ENCODE data around the gene ALKBH5.
"Not testable (repeated sequence)": the region's sequence is repeated elsewhere in the genome, so short reads cannot be mapped to it uniquely, and the experiment has no call there.

Gene ALKBH5

DNA sequence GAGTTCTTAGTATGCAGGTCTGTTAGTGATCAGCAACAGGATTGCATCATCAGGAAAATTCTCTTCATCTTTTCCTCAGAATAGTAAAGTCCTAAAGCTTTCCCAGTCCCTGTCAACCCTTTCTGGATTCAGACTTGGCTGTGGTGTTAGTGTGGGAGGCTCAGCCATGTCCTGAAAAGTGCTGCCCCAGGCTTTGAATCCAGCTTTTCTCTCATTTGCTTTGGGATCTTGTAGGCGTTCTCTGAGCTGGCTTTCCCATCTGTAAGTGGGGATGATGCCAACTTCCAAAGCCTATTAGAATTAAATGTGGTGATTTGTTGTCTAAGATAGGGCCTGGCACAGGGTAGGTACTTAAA lies 3.0 kb downstream of the ALKBH5 start:
- no peak for DNase-seq

DNA sequence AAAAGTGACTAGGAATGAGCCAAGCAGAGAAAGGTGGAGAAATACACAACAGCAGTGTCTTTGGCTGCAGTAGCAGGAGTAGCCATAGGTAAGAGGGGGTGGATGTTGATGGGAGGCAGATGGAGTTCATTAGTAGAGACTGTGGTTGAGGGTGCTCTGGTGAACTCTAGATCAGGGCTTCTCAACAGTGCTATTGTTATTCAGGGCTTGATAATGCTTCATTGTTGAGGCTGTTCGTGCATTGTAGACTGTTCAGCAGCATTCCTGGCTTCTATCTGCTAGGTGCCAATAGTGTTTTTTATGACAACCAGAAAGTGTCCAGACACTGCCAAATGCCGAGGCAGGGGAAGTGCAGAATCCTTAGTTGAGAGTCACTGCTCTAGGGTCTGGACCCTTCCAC lies 3.6 kb downstream of the ALKBH5 start:
- no peak for DNase-seq

DNA sequence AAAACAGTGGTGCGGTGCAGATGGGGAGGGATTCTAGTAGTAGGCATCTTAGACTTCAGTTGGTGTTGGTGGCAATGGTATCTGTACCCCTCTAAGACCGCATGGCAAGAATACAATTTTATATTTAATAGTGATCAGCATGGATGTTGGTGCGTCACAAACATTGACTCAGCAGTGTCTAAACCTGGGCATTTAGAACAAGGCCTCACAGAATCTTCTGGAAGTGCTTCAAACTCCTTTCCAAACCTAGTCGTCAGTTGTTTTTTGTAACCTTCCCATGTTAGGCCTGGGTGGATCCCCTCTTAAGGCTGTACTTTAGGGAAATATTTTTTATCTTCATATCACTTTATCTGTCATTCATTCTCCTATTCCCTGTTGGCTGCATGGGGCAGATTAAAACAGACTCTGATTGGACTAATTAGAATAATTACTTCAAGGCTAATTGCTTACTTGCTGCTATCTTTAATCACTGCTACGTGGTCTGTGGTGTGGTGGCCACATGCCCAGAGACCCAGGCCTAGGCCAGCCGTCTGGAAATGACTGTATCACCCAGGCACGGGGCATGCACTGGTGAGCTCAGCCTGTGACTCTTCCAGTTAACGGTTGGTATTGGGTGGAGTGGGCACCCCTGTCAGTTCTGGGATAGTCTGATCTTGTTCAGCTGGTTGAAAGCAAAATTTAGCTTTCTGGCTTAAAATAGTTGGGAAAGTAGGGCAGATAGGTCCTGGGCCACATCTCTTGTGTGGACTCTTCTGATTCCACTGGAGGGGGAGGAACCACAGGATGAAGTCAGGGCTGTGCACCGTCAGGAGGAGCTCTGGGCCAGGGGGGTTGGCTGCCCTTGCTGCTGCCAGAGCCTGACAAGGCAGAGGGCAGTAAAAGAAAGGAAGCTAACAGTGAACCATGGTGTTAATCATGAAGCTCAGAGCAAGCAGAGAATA lies 4.5 kb downstream of the ALKBH5 start:
- no peak for DNase-seq

DNA sequence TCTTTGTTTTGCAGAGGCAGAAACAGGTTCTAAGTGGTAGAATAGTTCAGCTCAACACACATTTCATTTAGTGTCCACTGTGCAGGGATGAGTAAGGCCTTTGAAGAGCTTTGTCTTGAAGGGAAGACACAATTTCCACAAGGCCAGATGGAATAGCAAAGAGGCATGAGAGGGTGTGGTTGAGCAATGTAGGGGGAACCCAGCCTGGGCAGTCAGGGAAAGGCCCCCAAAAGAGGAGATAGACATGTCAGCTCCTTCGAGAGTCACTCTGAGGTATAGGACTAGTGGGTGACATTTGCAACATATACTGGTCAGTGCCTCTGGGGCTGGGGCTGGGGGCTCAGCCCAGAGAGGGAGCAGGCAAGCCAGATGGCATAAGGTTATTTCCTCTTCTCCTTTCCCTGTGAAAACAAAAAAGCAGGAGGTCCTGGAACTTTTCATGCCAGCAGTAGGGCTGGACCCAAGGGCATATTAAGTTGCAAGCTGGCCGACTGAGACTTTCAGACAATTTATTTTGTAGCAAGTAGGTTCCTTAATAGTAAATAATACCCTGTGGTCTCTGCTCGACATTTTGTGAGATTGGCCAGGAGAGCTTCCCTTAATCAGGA lies 7.1 kb downstream of the ALKBH5 start:
- DNase-seq = no peak

DNA sequence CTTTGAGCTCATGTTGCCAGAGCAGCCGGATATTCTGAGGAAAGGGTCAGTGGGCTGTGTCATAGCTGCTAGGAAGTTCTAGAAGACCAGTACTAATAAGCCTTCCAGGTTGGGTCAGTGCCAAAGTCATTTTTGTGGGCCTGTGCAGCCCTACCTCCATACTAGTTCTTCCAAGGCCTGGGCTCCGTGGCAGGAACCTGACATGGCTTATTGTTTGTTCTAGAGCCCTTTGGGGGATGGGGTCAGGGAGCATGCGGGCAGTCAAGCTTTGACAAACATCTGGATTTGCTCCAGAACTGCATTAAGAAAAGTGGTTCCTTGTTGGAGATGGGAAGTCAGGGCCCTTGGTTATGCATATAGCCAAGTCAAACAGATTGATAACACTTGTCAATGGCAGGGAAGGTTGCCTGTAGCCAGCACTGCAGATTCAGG lies 7.6 kb downstream of the ALKBH5 start:
- no peak for DNase-seq

DNA sequence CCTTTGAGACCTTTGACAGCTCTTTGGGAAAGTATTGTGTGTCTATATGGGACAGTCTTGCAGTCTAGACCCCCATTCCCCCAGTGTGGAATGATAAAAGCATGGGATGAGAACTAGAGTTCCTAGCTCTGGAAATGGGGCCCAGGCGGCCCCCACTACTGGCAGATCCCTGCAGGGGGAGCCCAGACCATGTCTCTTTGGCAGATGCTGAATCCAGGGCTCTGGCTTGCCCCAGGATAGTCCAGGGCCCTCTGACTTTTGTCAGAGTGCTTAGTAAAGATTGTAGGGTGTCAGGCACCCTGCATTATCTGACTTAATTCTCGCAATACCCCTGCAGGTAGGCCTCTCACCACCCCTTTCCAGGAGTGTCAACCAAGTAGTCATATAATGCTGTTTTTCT lies 8.3 kb downstream of the ALKBH5 start:
- no peak for DNase-seq

DNA sequence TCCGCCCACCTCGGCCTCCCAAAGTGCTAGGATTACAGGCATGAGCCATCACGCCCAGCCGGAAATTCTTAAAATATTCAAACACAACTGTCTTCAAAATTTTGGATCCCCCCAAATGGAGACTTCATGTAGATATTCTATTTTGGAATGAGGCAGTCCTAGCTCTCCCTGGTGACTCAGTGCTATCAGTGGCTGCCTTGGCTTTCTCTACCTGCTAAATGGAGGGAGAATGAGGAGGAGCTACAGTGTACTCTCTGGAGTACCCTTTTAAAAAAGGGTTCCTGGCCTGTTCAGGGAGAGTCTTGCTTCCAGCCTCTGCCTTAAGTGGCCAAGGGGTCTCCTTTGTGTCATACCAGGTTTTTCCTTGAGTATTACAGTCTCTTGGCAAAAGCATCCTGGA lies 10.8 kb downstream of the ALKBH5 start:
- DNase-seq = no peak

DNA sequence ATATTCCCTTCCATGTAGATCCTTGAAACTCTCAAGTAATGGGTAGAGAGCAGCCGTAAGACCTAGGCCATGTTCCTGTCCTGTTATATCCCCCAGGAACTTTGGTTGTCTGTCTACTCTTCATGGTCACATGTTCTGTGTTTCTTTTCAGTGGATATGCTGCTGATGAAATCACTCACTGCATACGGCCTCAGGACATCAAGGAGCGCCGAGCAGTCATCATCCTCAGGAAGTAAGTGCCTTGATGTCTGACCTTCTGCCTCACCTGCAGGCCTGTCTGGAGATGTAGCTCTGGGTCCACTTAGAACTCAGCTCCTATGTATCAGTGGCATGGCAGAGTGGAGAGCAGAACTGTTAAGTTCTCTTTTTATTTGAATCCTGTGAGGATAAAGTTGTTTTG lies 11.2 kb downstream of the ALKBH5 start:
- DNase-seq = no peak

DNA sequence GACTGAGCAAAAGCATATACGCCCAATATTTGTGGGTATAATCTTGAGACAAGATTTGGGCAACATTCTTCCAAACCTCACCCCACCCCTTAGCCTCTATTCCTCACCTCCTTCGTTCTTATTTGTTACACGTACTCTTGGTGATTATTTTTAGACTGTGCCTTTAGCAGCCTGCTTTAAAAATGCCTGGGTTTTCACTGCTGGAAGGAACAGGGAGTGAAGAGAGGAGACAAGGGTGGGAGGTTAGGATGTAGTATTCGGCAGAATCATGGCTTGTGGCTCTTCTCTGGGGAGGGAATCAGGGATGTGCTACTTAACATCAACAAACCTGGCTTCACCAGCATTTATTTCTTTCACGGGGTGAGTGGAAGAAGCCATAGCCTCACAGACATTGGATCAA lies 11.6 kb downstream of the ALKBH5 start:
- DNase-seq = no peak

DNA sequence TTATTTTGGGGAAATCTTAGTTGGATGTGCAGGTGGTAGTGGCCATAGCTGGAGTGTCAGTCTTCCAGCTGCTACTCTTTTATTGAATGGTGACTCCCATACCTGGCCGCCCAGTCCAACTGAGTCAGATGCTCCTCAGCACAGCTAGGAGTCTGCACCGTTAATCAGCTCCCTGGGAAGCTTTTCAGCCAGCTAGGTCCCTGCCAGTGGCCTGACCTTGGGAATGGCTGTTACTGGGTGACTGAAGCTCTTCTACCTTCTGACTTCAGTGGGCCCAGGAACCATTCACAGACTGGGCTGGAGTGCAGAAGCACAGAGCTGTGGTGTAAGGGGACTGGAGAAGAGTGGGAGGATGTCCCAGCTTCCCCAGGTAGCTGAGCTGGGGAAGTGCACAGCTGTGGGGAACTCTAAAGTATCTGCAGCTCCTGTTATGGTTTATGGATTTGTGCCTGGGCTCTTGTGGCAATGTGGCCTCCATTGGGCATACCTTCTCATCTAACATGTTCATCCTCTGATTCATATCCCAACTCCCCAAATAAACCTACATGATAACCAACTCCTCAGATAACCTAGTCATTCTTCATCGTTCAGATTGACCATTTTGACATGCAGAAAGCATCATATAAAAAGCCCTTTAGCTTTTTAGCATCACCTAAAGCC lies 14.0 kb downstream of the ALKBH5 start:
- no peak for DNase-seq

DNA sequence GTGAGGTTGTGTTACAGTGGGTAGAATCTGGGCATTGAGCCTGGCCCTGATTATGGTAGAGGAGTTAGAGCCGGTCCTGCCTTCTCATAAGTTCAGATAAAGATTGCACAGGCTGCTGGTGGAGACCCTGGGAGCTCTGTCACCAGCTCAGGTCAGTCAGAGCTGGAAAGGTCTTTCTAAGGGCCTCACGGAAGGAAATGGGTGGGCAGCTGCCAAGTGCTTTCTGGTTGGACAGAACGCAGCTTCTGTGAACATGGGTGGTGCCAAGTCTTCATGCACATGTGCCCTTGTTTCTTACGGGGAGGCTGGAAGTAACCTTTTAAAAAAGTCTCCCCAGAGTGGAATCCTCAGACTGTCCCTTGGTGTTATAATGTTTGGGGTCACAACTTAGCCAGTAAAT lies 14.9 kb downstream of the ALKBH5 start:
- DNase-seq = no peak

DNA sequence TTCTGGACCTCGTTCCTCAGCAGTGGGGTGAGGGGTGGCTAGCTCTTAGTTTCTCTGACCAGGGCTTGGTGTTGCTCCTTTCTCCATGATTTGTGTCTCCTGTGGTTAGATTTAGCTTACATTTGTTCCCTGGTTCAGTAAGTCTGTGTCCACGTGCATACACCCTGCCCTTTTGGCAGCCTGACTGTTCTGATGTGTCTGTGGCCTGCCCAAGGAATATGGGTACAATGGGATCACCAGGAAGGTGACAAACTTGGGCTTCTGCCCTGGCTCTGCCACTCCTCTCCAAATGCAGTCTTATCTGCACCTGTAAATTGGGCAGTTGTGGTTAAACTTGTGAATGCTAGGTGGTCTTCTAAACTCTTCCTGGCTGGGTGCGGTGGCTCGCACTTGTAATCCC lies 17.5 kb downstream of the ALKBH5 start:
- no peak for DNase-seq

DNA sequence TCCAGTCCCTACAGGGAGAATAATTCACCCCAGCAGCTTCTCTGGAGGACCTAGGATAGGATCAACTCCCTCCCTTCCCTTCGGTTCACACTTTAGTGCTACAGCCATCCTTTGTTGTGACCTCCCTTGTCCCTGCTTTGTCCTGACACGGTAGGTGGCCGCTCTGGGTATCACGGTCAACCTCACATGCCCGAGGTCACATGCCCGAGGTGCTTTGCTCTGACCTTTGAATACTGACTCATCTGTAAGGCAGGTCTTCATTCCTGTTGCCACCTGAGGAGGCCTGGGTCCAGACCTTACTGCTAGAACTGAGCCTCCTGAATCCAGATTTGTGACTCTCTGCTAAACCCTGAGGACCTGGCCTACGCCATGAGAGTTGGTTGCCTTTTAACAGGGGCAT lies 19.7 kb downstream of the ALKBH5 start:
- no peak for DNase-seq

DNA sequence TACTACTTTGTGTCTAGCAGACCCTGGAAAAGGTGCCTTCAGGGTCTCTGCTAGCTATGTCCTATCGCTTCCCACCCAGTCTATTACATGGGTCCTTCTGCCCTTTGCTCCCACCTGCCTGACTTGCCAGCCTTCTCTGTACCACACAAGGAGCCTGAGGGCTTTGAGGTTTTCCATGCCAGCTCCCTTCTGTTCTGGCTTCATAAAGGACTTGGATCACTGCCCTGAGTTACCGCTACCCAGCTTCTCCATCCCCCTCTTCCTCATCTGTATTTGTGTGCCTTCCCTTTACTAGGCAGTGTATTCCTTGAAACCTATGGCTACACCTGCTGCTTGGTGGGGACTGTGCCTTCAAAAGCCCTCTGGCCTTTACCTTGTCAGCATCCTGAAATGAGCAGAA lies 22.2 kb downstream of the ALKBH5 start:
- DNase-seq = no peak

DNA sequence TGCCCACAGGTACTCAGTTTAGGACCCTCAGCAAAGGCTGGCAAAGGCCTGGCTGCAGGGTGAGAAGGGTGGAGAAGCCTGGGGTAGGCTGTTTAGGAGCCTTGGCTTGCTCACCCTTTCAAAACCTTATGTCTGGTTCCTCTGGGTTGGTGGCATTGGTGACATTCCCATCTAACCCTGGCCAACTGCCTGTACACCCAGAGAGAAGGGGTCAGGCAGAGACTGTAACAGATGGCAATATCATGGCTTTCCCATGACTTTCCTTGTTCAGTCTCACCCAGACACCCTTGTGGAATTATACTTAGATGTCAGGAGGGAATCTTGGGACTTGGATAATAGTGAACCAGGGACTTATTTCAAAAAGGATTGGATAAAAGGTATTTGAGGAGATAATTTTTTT lies 23.3 kb downstream of the ALKBH5 start:
- no peak for DNase-seq

DNA sequence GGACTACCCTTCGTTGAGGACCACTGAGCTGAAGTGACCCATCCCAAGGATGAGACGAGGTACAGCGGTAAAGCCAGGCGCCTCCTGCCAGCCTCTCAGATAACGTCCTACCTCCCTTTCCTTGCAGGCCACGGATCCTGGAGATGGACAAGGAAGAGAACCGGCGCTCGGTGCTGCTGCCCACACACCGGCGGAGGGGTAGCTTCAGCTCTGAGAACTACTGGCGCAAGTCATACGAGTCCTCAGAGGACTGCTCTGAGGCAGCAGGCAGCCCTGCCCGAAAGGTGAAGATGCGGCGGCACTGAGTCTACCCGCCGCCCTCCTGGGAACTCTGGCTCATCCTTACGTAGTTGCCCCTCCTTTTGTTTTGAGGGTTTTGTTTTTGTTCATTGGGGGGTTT lies 24.5 kb downstream of the ALKBH5 start:
- DNase-seq = no peak

DNA sequence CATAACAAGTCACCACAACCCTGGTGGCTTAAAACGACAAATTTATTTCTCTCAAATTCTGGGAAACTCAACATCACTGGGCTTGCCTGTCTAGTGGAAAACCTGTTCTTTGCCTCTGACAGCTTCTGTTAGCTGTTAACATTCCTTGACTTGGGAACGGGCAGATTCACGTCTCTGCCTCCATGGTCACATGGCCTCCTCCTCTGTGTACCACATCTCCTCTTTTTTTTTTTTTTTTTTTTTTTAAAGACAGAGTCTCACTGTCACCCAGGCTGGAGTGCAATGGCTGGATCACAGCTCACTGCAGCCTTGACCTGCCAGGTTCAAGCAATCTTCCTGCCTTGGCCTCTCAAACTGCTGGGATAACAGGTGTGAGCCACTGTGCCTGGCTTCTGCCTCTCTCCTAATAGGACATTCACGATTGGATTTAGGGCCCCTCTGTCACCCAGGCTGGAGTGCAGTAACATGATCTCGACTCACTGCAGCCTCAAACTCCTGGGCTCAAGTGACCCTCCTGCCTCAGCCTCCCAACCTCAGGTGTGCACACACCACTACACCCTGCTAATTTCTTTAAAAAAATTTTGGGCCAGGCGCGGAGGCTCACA lies 30.1 kb downstream of the ALKBH5 start:
- no peak for DNase-seq

DNA sequence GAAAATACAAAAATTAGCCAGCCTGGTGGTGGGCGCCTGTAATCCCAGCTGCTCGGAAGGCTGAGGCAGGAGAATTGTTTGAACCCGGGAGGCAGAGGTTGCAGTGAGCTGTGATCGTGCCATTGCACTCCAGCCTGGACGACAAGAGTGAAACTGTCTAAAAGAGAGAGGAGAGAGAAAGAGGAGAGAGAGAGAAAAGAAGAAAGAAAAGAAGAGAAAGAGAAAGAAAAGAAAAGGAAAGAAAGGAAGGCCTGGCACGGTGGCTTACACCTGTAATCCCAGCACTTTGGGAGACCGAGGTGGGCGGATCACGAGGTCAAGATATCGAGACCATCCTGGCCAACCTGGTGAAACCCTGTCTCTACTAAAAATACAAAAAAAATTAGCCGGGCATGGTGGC lies 33.3 kb downstream of the ALKBH5 start:
- not testable (repeated sequence) for DNase-seq

DNA sequence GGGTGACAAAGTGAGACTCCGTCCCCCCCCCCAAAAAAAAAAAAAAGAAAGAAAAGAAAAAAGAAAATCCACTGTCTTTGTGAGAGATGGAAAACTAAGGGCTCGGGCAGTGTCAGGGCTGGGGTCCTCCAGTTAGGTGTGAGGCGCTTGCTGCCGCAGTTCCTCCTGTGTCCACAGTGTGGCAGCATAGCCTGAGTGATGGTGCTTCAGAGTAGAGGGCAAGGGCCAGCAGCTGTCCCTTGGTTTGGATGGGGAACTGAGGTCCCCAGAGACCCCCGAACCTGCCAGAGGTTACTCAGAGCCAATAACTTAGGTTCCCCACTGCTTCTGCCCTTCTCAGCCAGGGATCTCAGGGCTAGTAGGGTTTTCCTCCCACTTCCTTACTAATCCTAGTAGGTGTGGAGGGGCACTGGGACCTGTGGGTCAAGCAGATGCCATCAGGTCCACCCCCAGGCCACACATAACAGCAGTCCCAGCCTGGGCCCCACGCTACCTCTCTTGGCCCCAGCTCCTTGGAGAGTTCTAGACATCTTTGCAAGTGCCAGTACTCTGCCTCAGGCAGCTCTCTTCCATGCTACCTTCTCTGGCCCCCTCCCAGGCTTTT lies 33.9 kb downstream of the ALKBH5 start:
- DNase-seq = peak; percentile 74

DNA sequence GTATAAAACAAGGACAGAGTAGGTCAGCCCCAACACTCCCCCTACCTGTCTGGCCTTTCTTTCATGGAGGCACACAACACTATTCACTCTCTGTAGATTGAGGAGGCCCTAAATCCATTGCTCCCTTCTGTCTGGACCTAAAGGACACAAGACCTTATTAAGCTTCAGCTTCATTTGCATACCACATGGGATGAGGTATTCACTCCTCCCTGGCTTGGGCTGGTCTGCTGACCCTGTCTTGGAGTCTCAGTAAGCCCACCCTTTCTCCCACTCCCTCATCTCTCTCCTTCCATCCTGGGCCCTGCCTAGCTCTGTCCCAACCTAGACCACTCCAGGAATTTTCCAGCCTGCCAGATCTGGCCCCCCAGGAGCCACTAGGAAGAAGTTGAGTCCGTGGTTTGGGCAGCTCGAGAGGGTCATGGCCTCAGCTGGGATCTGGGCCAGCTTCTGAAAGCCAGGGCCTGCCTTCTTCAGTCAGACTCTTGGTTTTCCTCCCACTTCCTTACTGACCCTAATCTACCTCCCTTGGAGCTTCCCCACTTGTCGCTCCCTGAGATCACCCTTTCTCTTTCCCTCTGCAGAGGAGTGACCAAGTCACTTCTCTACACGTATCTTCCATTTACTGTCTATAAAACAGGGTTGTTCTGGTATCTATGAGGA lies 35.3 kb downstream of the ALKBH5 start:
- no peak for DNase-seq

DNA sequence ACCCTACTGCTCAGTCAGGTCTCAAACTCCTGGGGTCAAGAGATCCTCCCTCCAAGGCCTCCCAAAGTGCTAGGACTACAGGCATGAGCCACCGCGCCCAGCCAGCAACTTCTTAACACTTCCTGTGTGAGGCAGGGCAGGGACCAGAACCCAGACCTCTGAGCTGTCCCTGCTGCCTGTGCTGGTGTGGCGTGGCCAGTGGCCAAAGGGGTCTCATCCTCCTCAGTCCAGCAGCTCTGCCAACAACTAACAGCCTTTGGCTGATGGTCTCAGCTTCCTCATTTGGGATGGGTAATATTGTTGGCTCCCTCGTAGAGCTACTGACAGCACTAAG lies 40.4 kb downstream of the ALKBH5 start:
- DNase-seq = no peak

DNA sequence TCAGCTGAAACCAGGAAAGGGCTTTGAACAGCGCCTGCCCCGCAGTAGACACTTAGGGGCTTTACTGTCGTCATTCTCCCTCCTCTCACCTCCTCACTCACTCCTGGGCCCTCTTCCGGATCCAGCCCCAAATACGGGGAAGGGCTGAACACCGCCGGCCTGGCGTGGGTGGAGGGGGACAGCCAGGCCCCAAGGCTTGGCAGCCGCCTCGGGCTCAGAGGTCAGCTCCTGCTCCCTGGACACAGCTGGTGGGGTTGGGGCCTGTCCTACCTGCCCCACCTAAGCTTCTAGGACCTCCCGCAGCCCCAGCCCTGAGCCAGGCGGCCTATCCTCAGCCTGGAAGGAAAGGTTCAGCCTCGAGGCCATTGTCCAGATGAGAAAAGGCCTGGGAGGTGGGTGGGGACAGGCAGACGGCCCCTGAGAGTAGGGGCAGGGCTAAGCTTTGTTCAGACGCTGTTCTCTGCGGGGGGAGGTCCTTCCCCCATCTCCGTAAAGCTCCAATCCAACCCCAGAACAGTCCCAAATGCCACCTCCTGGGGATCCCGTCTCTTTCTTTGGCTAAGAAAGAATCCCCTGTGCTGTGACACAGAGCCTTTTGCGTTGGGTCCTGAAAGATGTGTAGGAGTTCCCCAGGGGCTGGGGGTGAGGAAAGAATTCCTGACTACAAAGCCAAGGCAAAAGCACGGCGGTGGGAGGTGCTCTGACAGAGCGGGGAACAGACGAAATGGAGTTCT lies 40.9 kb downstream of the ALKBH5 start:
- DNase-seq = peak; percentile 76

Data from left hindlimb (tissue), 1 donor.